HepG2 (cell line): ENCODE results near the gene MTO1. TPM values are rescaled to one million over a fixed set of nuclear protein-coding genes. Genes with fewer than 3 reads are reported as not detected.

ENCODE experiments used
- ARNTL ChIP-seq: sonication (generic); formaldehyde crosslinking; IDR thresholded peaks from 2 replicates; pipeline ENCODE4 v1.4.0; 2020; ENCODE audit warnings: mild to moderate bottlenecking, missing genetic modification reagents
- CEBPG ChIP-seq: IDR thresholded peaks from 2 replicates; pipeline ENCODE4 v1.6.1; 2016
- GZF1 ChIP-seq: sonication (generic); formaldehyde crosslinking; IDR thresholded peaks from 2 replicates; pipeline ENCODE4 v1.5.1; 2020; ENCODE audit warnings: mild to moderate bottlenecking, missing genetic modification reagents
- HNF4G ChIP-seq, 2 experiments: sonication (generic) in 1 of 2; formaldehyde crosslinking in 1 of 2; IDR thresholded peaks; 2 replicates each; pipeline versions ENCODE4 v1.4.0 to v1.6.1; 2011 to 2020; ENCODE audit warnings: borderline replicate concordance in 2 of 2, low read depth in 2 of 2, mild to moderate bottlenecking in 2 of 2, low read length in 1 of 2, missing genetic modification reagents in 1 of 2, moderate library complexity in 1 of 2
- KLF12 ChIP-seq: sonication (generic); formaldehyde crosslinking; IDR thresholded peaks from 2 replicates; pipeline ENCODE4 v1.4.0; 2020; ENCODE audit warnings: missing genetic modification reagents, borderline replicate concordance
- NPAS2 ChIP-seq: sonication (generic); formaldehyde crosslinking; IDR thresholded peaks from 2 replicates; pipeline ENCODE4 v1.8.0; 2022; ENCODE audit warnings: mild to moderate bottlenecking, missing genetic modification reagents, borderline replicate concordance
- PBX2 ChIP-seq: IDR thresholded peaks from 2 replicates; pipeline ENCODE4 v1.6.1; 2016; ENCODE audit warnings: control low read depth
- TOPORS ChIP-seq: sonication (generic); formaldehyde crosslinking; IDR thresholded peaks from 2 replicates; pipeline ENCODE4 v1.8.0; 2023; ENCODE audit warnings: mild to moderate bottlenecking, missing genetic modification reagents
- ZNF737 ChIP-seq: sonication (generic); formaldehyde crosslinking; IDR thresholded peaks from 2 replicates; pipeline ENCODE4 v1.5.0; 2020; ENCODE audit warnings: missing genetic modification reagents, mild to moderate bottlenecking, borderline replicate concordance
- ZXDC ChIP-seq: sonication (generic); formaldehyde crosslinking; IDR thresholded peaks from 2 replicates; pipeline ENCODE4 v1.5.0; 2020; ENCODE audit warnings: mild to moderate bottlenecking, missing genetic modification reagents
- polyA plus RNA-seq, 8 experiments: library from polyadenylated mRNA; depleted of rRNA in 3 of 8; stranded (reverse) in 7 of 8; unstranded in 1 of 8; fragments of >200 nt; fragmentation: Illumina TruSeq in 4 of 8; extraction: Trizol in 4 of 8; gene quantifications; 2 replicates each; pipeline versions ENCODE4 v1.2.1 to v1.2.3, GENCODE V29; 2011 to 2016; ENCODE audit warnings: low read depth in 4 of 8, missing spikeins in 1 of 8, mixed read lengths in 1 of 8; ENCODE audit not compliant: insufficient read depth in 1 of 8
- total RNA-seq, 5 experiments: library from RNA; depleted of rRNA; stranded (reverse); fragments of >200 nt; fragmentation: Illumina TruSeq; extraction: Trizol; gene quantifications; 2 replicates each; pipeline ENCODE4 v1.2.3, GENCODE V29; 2016; ENCODE audit warnings: low read depth in 1 of 5
- TF ChIP-seq, protein P1 (sequence below): sonication (generic); formaldehyde crosslinking; IDR thresholded peaks from 2 replicates; pipeline ENCODE4 v1.9.0; 2021; ENCODE audit warnings: mild to moderate bottlenecking, missing genetic modification reagents
- TF ChIP-seq, protein P2 (sequence below): sonication (generic); formaldehyde crosslinking; conservative IDR thresholded peaks from 2 replicates; pipeline ENCODE4 v1.4.0; 2020; ENCODE audit warnings: missing genetic modification reagents
- TF ChIP-seq, protein P3 (sequence below): fragments of 450-650 bp; IDR thresholded peaks from 2 replicates; pipeline ENCODE4 v1.6.1; 2016

Gene MTO1
- total and polyA plus RNA-seq, 2 of the 13 experiments (the other 11 are each of a cell fraction or from before 2014, with no cell fraction given), result 21.1 to 45.3 TPM

DNA sequence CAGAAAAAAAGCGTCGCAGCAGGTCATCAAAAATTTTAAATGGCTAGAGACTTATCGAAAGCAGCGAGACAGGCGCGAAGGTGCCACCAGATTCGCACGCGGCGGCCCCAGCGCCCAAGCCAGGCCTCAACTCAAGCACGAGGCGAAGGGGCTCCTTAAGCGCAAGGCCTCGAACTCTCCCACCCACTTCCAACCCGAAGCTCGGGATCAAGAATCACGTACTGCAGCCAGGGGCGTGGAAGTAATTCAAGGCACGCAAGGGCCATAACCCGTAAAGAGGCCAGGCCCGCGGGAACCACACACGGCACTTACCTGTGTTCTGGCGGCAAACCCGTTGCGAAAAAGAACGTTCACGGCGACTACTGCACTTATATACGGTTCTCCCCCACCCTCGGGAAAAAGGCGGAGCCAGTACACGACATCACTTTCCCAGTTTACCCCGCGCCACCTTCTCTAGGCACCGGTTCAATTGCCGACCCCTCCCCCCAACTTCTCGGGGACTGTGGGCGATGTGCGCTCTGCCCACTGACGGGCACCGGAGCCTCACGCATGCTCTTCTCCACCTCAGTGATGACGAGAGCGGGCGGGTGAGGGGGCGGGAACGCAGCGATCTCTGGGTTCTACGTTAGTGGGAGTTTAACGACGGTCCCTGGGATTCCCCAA is 59.3 kb downstream of the MTO1 start, which contains the start of gene EEF1A1 (continued):
- TF ChIP-seq, protein P1, sequence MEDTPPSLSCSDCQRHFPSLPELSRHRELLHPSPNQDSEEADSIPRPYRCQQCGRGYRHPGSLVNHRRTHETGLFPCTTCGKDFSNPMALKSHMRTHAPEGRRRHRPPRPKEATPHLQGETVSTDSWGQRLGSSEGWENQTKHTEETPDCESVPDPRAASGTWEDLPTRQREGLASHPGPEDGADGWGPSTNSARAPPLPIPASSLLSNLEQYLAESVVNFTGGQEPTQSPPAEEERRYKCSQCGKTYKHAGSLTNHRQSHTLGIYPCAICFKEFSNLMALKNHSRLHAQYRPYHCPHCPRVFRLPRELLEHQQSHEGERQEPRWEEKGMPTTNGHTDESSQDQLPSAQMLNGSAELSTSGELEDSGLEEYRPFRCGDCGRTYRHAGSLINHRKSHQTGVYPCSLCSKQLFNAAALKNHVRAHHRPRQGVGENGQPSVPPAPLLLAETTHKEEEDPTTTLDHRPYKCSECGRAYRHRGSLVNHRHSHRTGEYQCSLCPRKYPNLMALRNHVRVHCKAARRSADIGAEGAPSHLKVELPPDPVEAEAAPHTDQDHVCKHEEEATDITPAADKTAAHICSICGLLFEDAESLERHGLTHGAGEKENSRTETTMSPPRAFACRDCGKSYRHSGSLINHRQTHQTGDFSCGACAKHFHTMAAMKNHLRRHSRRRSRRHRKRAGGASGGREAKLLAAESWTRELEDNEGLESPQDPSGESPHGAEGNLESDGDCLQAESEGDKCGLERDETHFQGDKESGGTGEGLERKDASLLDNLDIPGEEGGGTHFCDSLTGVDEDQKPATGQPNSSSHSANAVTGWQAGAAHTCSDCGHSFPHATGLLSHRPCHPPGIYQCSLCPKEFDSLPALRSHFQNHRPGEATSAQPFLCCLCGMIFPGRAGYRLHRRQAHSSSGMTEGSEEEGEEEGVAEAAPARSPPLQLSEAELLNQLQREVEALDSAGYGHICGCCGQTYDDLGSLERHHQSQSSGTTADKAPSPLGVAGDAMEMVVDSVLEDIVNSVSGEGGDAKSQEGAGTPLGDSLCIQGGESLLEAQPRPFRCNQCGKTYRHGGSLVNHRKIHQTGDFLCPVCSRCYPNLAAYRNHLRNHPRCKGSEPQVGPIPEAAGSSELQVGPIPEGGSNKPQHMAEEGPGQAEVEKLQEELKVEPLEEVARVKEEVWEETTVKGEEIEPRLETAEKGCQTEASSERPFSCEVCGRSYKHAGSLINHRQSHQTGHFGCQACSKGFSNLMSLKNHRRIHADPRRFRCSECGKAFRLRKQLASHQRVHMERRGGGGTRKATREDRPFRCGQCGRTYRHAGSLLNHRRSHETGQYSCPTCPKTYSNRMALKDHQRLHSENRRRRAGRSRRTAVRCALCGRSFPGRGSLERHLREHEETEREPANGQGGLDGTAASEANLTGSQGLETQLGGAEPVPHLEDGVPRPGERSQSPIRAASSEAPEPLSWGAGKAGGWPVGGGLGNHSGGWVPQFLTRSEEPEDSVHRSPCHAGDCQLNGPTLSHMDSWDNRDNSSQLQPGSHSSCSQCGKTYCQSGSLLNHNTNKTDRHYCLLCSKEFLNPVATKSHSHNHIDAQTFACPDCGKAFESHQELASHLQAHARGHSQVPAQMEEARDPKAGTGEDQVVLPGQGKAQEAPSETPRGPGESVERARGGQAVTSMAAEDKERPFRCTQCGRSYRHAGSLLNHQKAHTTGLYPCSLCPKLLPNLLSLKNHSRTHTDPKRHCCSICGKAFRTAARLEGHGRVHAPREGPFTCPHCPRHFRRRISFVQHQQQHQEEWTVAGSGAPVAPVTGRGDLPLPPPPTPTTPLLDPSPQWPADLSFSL (CRISPR knock-in tag), result 0 out of 2 replicates have a peak, but pooled peaks have one; percentile 9
- TF ChIP-seq ZNF737 (CRISPR knock-in tag) (peak; percentile 94; the same call in 1 of the 2 replicates), NPAS2 (CRISPR knock-in tag) (no peak), PBX2 (peak; percentile 41; the same call in 1 of the 2 replicates), CEBPG (CRISPR knock-in tag) (peak; percentile 80), ZXDC (CRISPR knock-in tag) (peak; percentile 71; the same call in 1 of the 2 replicates), HNF4G (IDR thresholded peaks at IDR 0.05; ENCODE audit: borderline replicate concordance, low read depth, low read length) (peak; percentile 30; the same call in 1 of the 2 replicates), HNF4G (CRISPR knock-in tag; IDR thresholded peaks at IDR 0.05; ENCODE audit: borderline replicate concordance, low read depth) (0 out of 2 replicates have a peak, but pooled peaks have one; percentile 56), TOPORS (CRISPR knock-in tag) (peak; percentile 70; the same call in 1 of the 2 replicates), GZF1 (CRISPR knock-in tag) (no peak), ARNTL (peak; percentile 72; the same call in 1 of the 2 replicates), KLF12 (CRISPR knock-in tag) (0 out of 2 replicates have a peak, but pooled peaks have one; percentile 23)
- TF ChIP-seq, protein P2, sequence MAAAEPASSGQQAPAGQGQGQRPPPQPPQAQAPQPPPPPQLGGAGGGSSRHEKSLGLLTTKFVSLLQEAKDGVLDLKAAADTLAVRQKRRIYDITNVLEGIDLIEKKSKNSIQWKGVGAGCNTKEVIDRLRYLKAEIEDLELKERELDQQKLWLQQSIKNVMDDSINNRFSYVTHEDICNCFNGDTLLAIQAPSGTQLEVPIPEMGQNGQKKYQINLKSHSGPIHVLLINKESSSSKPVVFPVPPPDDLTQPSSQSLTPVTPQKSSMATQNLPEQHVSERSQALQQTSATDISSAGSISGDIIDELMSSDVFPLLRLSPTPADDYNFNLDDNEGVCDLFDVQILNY (CRISPR knock-in tag), result no peak; the same call in 1 of the 2 replicates
- TF ChIP-seq, protein P3, sequence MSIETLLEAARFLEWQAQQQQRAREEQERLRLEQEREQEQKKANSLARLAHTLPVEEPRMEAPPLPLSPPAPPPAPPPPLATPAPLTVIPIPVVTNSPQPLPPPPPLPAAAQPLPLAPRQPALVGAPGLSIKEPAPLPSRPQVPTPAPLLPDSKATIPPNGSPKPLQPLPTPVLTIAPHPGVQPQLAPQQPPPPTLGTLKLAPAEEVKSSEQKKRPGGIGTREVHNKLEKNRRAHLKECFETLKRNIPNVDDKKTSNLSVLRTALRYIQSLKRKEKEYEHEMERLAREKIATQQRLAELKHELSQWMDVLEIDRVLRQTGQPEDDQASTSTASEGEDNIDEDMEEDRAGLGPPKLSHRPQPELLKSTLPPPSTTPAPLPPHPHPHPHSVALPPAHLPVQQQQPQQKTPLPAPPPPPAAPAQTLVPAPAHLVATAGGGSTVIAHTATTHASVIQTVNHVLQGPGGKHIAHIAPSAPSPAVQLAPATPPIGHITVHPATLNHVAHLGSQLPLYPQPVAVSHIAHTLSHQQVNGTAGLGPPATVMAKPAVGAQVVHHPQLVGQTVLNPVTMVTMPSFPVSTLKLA, result 0 out of 2 replicates have a peak, but pooled peaks have one; percentile 30
